K562 (cell line): Measurements from ENCODE around the gene TTBK2. TPM values are rescaled to one million over a fixed set of nuclear protein-coding genes. Genes with fewer than 3 reads are reported as not detected.

ENCODE experiments used
- ATAC-seq: fragments of 200-7000 bp; cut with Tn5 transposase; 3 replicates; pipeline ENCODE4 v1.9.1; 2020; ENCODE audit warnings: moderate library complexity
- BruUV-seq: library from RNA; stranded (reverse); fragments of 400-500 nt; replicated peaks from 2 replicates; lab custom pipeline; 2021; lab: Mats Ljungman, UMichigan
- CTCF ChIA-PET: fragments of 300-600 bp; formaldehyde crosslinking; extraction: SDS; loops from one replicate; lab custom pipeline; 2021; ENCODE audit warnings: low intra/inter-chr PET ratio; lab: Yijun Ruan, JAX
- POLR2A ChIA-PET: fragments of 300-600, 350-650 bp; sonication (Branson Sonifier 250); formaldehyde crosslinking; extraction: SDS; loops from one replicate; lab custom pipeline; 2021; ENCODE audit warnings: antibody characterized with exemption, inconsistent platforms; lab: Yijun Ruan, JAX
- DNase-seq, 4 experiments: peaks; one replicate each; pipeline versions ENCODE4 v3.0.0 to v3.0.0-alpha.2; 2011 to 2018; ENCODE audit warnings: low spot score in 3 of 4, mixed read lengths in 3 of 4; ENCODE audit errors: extremely low read depth in 1 of 4
- FAIRE-seq: peaks from 2 replicates; lab custom pipeline; 2011; peaks lifted over from hg19 to GRCh38; lab: Jason Lieb, UNC
- H2AFZ ChIP-seq: 2 replicates; pipeline ENCODE4 v1.6.0; 2011; ENCODE audit warnings: low read depth, low read length, control low read depth, inconsistent platforms
- H3K27ac ChIP-seq: fragments of 200-600 bp; 3 replicates; pipeline ENCODE4 v1.8.0; 2011; ENCODE audit warnings: low read depth, mild to moderate bottlenecking, control low read depth, inconsistent platforms, low read length, moderate library complexity, mixed read lengths; ENCODE audit errors: extremely low read depth
- H3K27me3 ChIP-seq, 2 experiments: fragments of 300-600 bp in 1 of 2; 2 replicates in 1 of 2; 3 replicates in 1 of 2; pipeline versions ENCODE4 v1.6.0 to v1.8.0; 2011; ENCODE audit warnings: inconsistent platforms in 2 of 2, low read length in 2 of 2, mild to moderate bottlenecking in 1 of 2, mixed read lengths in 1 of 2, moderate library complexity in 1 of 2; ENCODE audit not compliant: control insufficient read depth in 2 of 2, insufficient read depth in 2 of 2
- H3K36me3 ChIP-seq: fragments of 300-600 bp; 3 replicates; pipeline ENCODE4 v1.8.0; 2011; ENCODE audit warnings: mild to moderate bottlenecking, low read length, inconsistent platforms; ENCODE audit not compliant: control insufficient read depth, insufficient read depth
- H3K4me1 ChIP-seq, 2 experiments: fragments of 200-600 bp in 1 of 2; replicated peaks in 1 of 2; 2 replicates in 1 of 2; 3 replicates in 1 of 2; pipeline versions ENCODE4 v1.5.1 to v1.8.0; 2011; ENCODE audit warnings: inconsistent platforms in 2 of 2, low read length in 2 of 2, mild to moderate bottlenecking in 1 of 2, mixed read lengths in 1 of 2, moderate library complexity in 1 of 2; ENCODE audit not compliant: control insufficient read depth in 2 of 2, insufficient read depth in 2 of 2
- H3K4me2 ChIP-seq: 2 replicates; pipeline ENCODE4 v1.6.1; 2011; ENCODE audit warnings: low read length, control low read depth, inconsistent platforms, mixed read lengths; ENCODE audit not compliant: insufficient read depth
- H3K4me3 ChIP-seq: fragments of 200-600 bp; sonication (generic), shearing (Covaris generic); 2 replicates; pipeline ENCODE4 v1.5.1; 2016; ENCODE audit warnings: control low read depth, inconsistent platforms
- H3K79me2 ChIP-seq: fragments of 200-600 bp; 3 replicates; pipeline ENCODE4 v1.8.0; 2011; ENCODE audit warnings: low read length, inconsistent platforms; ENCODE audit not compliant: control insufficient read depth, insufficient read depth
- H3K9ac ChIP-seq, 2 experiments: 2 replicates each; pipeline versions ENCODE4 v1.6.0 to v1.6.1; 2011; ENCODE audit warnings: low read depth in 2 of 2, low read length in 2 of 2, control low read depth in 1 of 2, inconsistent platforms in 1 of 2, mild to moderate bottlenecking in 1 of 2, mixed read lengths in 1 of 2; ENCODE audit not compliant: insufficient read depth in 1 of 2
- H3K9me1 ChIP-seq: one replicate; pipeline ENCODE4 v1.6.0; 2011; ENCODE audit warnings: inconsistent platforms, mild to moderate bottlenecking, low read length, moderate library complexity; ENCODE audit not compliant: control insufficient read depth, insufficient read depth
- H3K9me3 ChIP-seq: replicated peaks from 2 replicates; pipeline ENCODE4 v1.5.1; 2011; ENCODE audit warnings: low read depth, low read length, inconsistent platforms; ENCODE audit not compliant: control insufficient read depth, insufficient read depth
- H4K20me1 ChIP-seq: replicated peaks from 2 replicates; pipeline ENCODE4 v1.6.1; 2011; ENCODE audit warnings: low read length, inconsistent platforms, mixed read lengths; ENCODE audit not compliant: control insufficient read depth, insufficient read depth
- ELF4 ChIP-seq: fragments of 450-650 bp; formaldehyde crosslinking; IDR thresholded peaks from 2 replicates; pipeline ENCODE4 v1.4.0; 2022; ENCODE audit warnings: missing genetic modification characterization
- ETV1 ChIP-seq: fragments of 450-650 bp; conservative IDR thresholded peaks from 2 replicates; pipeline ENCODE4 v1.6.1; 2016; ENCODE audit warnings: missing genetic modification characterization, control low read depth, low read depth, missing compliant biosample characterization
- KAT7 ChIP-seq: sonication (generic); formaldehyde crosslinking; IDR thresholded peaks from 2 replicates; pipeline ENCODE4 v1.8.0; 2022; ENCODE audit warnings: missing genetic modification reagents, mild to moderate bottlenecking, borderline replicate concordance
- NCOR1 ChIP-seq: fragments of 450-650 bp; IDR thresholded peaks from 2 replicates; pipeline ENCODE4 v1.6.1; 2016; ENCODE audit warnings: mild to moderate bottlenecking, moderate library complexity
- NELFE ChIP-seq: IDR thresholded peaks from 2 replicates; pipeline ENCODE4 v1.6.1; 2011; ENCODE audit warnings: mild to moderate bottlenecking; ENCODE audit not compliant: insufficient read depth, insufficient read length
- RAD21 ChIP-seq, 2 experiments: fragments of 250-450 bp in 1 of 2; fragments of 450-650 bp in 1 of 2; sonication (Bioruptor Pico) in 1 of 2; formaldehyde crosslinking in 1 of 2; IDR thresholded peaks in 1 of 2; conservative IDR thresholded peaks in 1 of 2; 2 replicates each; pipeline versions ENCODE4 v1.4.0 to v1.8.0; 2020 to 2022; ENCODE audit warnings: mild to moderate bottlenecking in 2 of 2, moderate library complexity in 1 of 2
- RBM17 ChIP-seq: fragments of 200-400 bp; formaldehyde crosslinking; IDR thresholded peaks from 2 replicates; pipeline ENCODE4 v1.6.1; 2017; ENCODE audit warnings: low read depth, mild to moderate bottlenecking, low read length, borderline replicate concordance
- SP1 ChIP-seq: sonication (generic); formaldehyde crosslinking; IDR thresholded peaks from 2 replicates; pipeline ENCODE4 v1.8.1; 2022; ENCODE audit warnings: mild to moderate bottlenecking, missing genetic modification reagents
- TAF15 ChIP-seq: fragments of 200-400 bp; formaldehyde crosslinking; IDR thresholded peaks from 2 replicates; pipeline ENCODE4 v1.6.1; 2017; ENCODE audit warnings: mild to moderate bottlenecking, low read depth, low read length, moderate library complexity
- ZC3H4 ChIP-seq: sonication (generic); formaldehyde crosslinking; IDR thresholded peaks from 2 replicates; pipeline ENCODE4 v1.9.0; 2021; ENCODE audit warnings: missing genetic modification reagents, borderline replicate concordance
- ZFP36 ChIP-seq: fragments of 150-350 bp; IDR thresholded peaks from 2 replicates; pipeline ENCODE4 v1.6.1; 2018; ENCODE audit warnings: low read length, low read depth; ENCODE audit not compliant: partially characterized antibody
- ZNF274 ChIP-seq: IDR thresholded peaks from 2 replicates; pipeline ENCODE4 v1.6.1; 2011; ENCODE audit warnings: low read depth, mild to moderate bottlenecking, low read length, moderate library complexity, borderline replicate concordance
- ZSCAN29 ChIP-seq: fragments of 450-650 bp; IDR thresholded peaks from 2 replicates; pipeline ENCODE4 v1.6.1; 2017
- WGBS: fragments of 100-300 bp; shearing (Covaris generic); methylation state at CpG from one replicate; pipeline ENCODE4 v1.1.6; 2016; ENCODE audit warnings: low coverage, mixed read lengths; ENCODE audit not compliant: insufficient coverage; ENCODE audit errors: missing lambda C conversion rate; 5-methylcytosine and 5-hydroxymethylcytosine counted together
- in situ Hi-C: fragments of 300-500 bp; cut with MboI; formaldehyde crosslinking; loops from 4 replicates; pipeline ENCODE4 v1.15.0; 2018; ENCODE audit warnings: inconsistent platforms, mixed read lengths
- intact Hi-C: fragments of 100-400 bp; cut with micrococcal nuclease; formaldehyde crosslinking; loops from 2 replicates; pipeline ENCODE4 v1.14.2; 2022
- polyA plus RNA-seq, 8 experiments: library from polyadenylated mRNA; depleted of rRNA in 4 of 8; stranded (reverse) in 5 of 8; unstranded in 3 of 8; fragments of >200 nt; fragmentation: Nextera tagmentation in 2 of 8; fragmentation: Illumina TruSeq in 1 of 8; extraction: Ambion mirVana in 2 of 8; extraction: Trizol in 1 of 8; gene quantifications; 2 replicates each; pipeline versions ENCODE4 v1.2.1 to v1.2.3, GENCODE V29; 2011 to 2014; ENCODE audit warnings: inconsistent platforms in 1 of 8, missing spikeins in 1 of 8
- total RNA-seq, 7 experiments: library from RNA; depleted of rRNA in 6 of 7; stranded (reverse); fragments of >200 nt in 6 of 7; fragmentation: Illumina TruSeq in 2 of 7; extraction: Trizol in 2 of 7; gene quantifications; 2 replicates each; pipeline versions ENCODE4 v1.2.1 to v1.2.3, GENCODE V29; 2011 to 2021; ENCODE audit warnings: low replicate concordance in 1 of 7
- TF ChIP-seq, protein P1 (sequence below): fragments of 450-650 bp; conservative IDR thresholded peaks from 2 replicates; pipeline ENCODE4 v1.6.1; 2016; ENCODE audit warnings: missing genetic modification characterization, low read depth, mild to moderate bottlenecking, missing compliant biosample characterization, moderate library complexity
- TF ChIP-seq, protein P2 (sequence below): fragments of 250-450 bp; sonication (Bioruptor Pico); IDR thresholded peaks from 2 replicates; pipeline ENCODE4 v1.5.1; 2021; ENCODE audit warnings: mild to moderate bottlenecking
- TF ChIP-seq, protein P3 (sequence below): fragments of 250-450 bp; sonication (Bioruptor Pico); IDR thresholded peaks from 2 replicates; pipeline ENCODE4 v1.8.0; 2021; ENCODE audit warnings: borderline replicate concordance, mild to moderate bottlenecking, moderate library complexity; ENCODE audit not compliant: poor library complexity, severe bottlenecking

TTBK2 gene
- total and polyA plus RNA-seq, 9 of the 15 experiments (the other 6 are each of a cell fraction or from before 2014, with no cell fraction given): 0.89 to 8.0 (median 4.8) TPM

DNA sequence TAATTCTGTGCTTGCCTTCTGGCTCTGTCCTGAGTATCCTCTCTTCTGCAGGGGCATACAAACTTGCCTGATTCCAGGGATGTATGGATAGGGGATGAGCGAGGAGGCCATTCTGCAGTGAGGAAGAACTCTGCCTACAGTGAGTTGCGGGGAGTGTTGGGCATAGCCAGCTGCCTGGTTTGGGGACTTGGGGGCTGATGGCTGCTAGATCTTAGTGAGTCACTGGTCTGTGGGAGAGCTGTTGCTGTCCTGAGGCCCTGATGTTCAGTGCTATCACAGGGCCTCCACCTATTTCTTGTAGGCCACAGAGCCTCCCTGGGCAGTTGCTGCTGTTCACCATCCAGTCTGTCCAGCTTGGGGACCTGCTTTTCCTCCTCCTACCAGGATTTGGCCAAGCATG, 204.0 kb downstream of the TTBK2 start:
- ChIA-PET CTCF (no interaction called here), POLR2A (interaction anchor here (0.9 to 2.1 kb wide), 6 partner anchors 9 to 204 kb away, joined by 3 to 6 read pairs (median 4); no protein-coding TSS in a partner anchor)
- Histone ChIP-seq H3K79me2 (no peaks in the 10 kb centered on the region), H3K27ac (no peak overlapping the region), H3K4me1 (no peaks in the 10 kb centered on the region), H3K9me3 (no peaks in the 10 kb centered on the region), H3K9ac (no peak overlapping the region; a peak in 1 of 4 replicates), H4K20me1 (no peaks in the 10 kb centered on the region), H3K36me3 (peaks cover 14% of the 10 kb centered on the region; the same call in 2 of the 3 replicates), H3K27me3 (no peaks in the 10 kb centered on the region), H3K4me2 (no peak overlapping the region), H3K4me3 (no peak overlapping the region), H3K9me1 (no peaks in the 10 kb centered on the region), H2AFZ (no peak overlapping the region)
- in situ Hi-C loops: loop anchor here (5.0 to 10.0 kb wide), 2 partner anchors 211 to 558 kb away; no protein-coding TSS in a partner anchor
- 65% methylated on average over 2 of the region's 2 CpGs for WGBS
- no TSS peak for BruUV-seq
- DNase-seq: peak in 2 of 4 experiments; percentile 6 to 7
- intact Hi-C loops: no loop called here
- FAIRE-seq: no peak
- ATAC-seq: no peak
- TF ChIP-seq ETV1 (tag) (no peak), KAT7 (CRISPR knock-in tag) (no peak), TAF15 (no peak), SP1 (CRISPR knock-in tag) (no peak), NCOR1 (no peak), ELF4 (CRISPR knock-in tag) (no peak), ZSCAN29 (no peak), ZFP36 (no peak), NELFE (no peak), RBM17 (no peak), RAD21 (CRISPR knock-in tag; conservative IDR thresholded peaks at IDR 0.05 in 1 of 2, IDR thresholded peaks at IDR 0.05 in 1 of 2) (no peak), ZC3H4 (CRISPR knock-in tag) (no peak), ZNF274 (no peak)
- TF ChIP-seq, protein P1, sequence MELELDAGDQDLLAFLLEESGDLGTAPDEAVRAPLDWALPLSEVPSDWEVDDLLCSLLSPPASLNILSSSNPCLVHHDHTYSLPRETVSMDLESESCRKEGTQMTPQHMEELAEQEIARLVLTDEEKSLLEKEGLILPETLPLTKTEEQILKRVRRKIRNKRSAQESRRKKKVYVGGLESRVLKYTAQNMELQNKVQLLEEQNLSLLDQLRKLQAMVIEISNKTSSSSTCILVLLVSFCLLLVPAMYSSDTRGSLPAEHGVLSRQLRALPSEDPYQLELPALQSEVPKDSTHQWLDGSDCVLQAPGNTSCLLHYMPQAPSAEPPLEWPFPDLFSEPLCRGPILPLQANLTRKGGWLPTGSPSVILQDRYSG (tag): no peak
- TF ChIP-seq, protein P2, sequence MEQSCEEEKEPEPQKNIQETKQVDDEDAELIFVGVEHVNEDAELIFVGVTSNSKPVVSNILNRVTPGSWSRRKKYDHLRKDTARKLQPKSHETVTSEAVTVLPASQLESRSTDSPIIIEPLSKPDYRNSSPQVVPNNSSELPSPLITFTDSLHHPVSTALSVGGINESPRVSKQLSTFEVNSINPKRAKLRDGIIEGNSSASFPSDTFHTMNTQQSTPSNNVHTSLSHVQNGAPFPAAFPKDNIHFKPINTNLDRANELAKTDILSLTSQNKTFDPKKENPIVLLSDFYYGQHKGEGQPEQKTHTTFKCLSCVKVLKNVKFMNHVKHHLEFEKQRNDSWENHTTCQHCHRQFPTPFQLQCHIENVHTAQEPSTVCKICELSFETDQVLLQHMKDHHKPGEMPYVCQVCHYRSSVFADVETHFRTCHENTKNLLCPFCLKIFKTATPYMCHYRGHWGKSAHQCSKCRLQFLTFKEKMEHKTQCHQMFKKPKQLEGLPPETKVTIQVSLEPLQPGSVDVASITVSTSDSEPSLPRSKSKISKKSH: no peak
- TF ChIP-seq, protein P3, sequence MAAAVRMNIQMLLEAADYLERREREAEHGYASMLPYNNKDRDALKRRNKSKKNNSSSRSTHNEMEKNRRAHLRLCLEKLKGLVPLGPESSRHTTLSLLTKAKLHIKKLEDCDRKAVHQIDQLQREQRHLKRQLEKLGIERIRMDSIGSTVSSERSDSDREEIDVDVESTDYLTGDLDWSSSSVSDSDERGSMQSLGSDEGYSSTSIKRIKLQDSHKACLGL (CRISPR knock-in tag): no peak
